Measurements from ENCODE around the gene AKR1B15. TPM values are rescaled to one million over a fixed set of nuclear protein-coding genes. Genes with fewer than 3 reads are reported as not detected.

AKR1B15 gene
- not detected for total RNA-seq (2021; fragmentation: NEBNext Ultra II Directional; extraction: Animal tissue kit (Norgen Biotek cat#: 25700))
- long read RNA-seq = 0 reads

GRCh38 chr7:134548877-134549276 lies at the start of gene AKR1B15:
Gene AKR1B15 (plus strand): TSS chr7:134549110. CDS start chr7:134564620, 15,510 bp downstream.
- no peaks in the 10 kb centered on the region for H3K36me3 Mint-ChIP-seq (ENCODE audit: low read depth)
- H3K27me3 Mint-ChIP-seq (ENCODE audit: insufficient read depth) = peaks cover 28% of the 10 kb centered on the region
- H3K4me3 Mint-ChIP-seq = peak within 1 kb of the TSS; percentile 81; the same call in 1 of the 2 replicates
- peak; percentile 10 for DNase-seq
- H3K27ac Mint-ChIP-seq = no peak within 1 kb of the TSS
- TF ChIP-seq CTCF (IDR thresholded peaks at IDR 0.05) = no peak
- no peaks in the 10 kb centered on the region for H3K9me3 Mint-ChIP-seq
- peaks cover 25% of the 10 kb centered on the region for H3K4me1 Mint-ChIP-seq (ENCODE audit: low read depth)

- Mint-ChIP-seq H3K27me3 (ENCODE audit: insufficient read depth) (peaks cover 4% of the 10 kb centered on the region; the same call in 1 of the 2 replicates), H3K27ac (no peak overlapping the region), H3K9me3 (no peaks in the 10 kb centered on the region), H3K4me1 (ENCODE audit: low read depth) (peaks cover 19% of the 10 kb centered on the region), H3K36me3 (ENCODE audit: low read depth) (no peaks in the 10 kb centered on the region), H3K4me3 (no peak overlapping the region)
- DNase-seq = no peak
- no peak for TF ChIP-seq CTCF (IDR thresholded peaks at IDR 0.05)
These were observed 48.5 kb upstream of the AKR1B15 start for GRCh38 chr7:134500406-134500805.

- Mint-ChIP-seq H3K27ac (no peak overlapping the region), H3K9me3 (no peaks in the 10 kb centered on the region), H3K36me3 (ENCODE audit: low read depth) (no peaks in the 10 kb centered on the region), H3K4me1 (ENCODE audit: low read depth) (peaks cover 19% of the 10 kb centered on the region), H3K4me3 (no peak overlapping the region), H3K27me3 (ENCODE audit: insufficient read depth) (peaks cover 2% of the 10 kb centered on the region; the same call in 1 of the 2 replicates)
- no peak for TF ChIP-seq CTCF (IDR thresholded peaks at IDR 0.05)
- no peak for DNase-seq
These were observed 47.9 kb upstream of the AKR1B15 start for GRCh38 chr7:134500982-134501381.

- no peaks in the 10 kb centered on the region for H3K36me3 Mint-ChIP-seq (ENCODE audit: low read depth)
- TF ChIP-seq CTCF (IDR thresholded peaks at IDR 0.05) = no peak
- H3K27ac Mint-ChIP-seq = no peak overlapping the region
- peaks cover 19% of the 10 kb centered on the region for H3K4me1 Mint-ChIP-seq (ENCODE audit: low read depth)
- peaks cover 4% of the 10 kb centered on the region; the same call in 1 of the 2 replicates for H3K27me3 Mint-ChIP-seq (ENCODE audit: insufficient read depth)
- no peak overlapping the region for H3K4me3 Mint-ChIP-seq
- no peaks in the 10 kb centered on the region for H3K9me3 Mint-ChIP-seq
- DNase-seq = peak; percentile 44
These were observed 46.2 kb upstream of the AKR1B15 start for GRCh38 chr7:134502463-134503371.

GRCh38 chr7:134504660-134505164 lies 44.2 kb upstream of the AKR1B15 start:
- Mint-ChIP-seq H3K9me3 (no peaks in the 10 kb centered on the region), H3K4me3 (no peak overlapping the region), H3K36me3 (ENCODE audit: low read depth) (no peaks in the 10 kb centered on the region), H3K4me1 (ENCODE audit: low read depth) (peaks cover 19% of the 10 kb centered on the region), H3K27me3 (ENCODE audit: insufficient read depth) (peaks cover 4% of the 10 kb centered on the region; the same call in 1 of the 2 replicates), H3K27ac (no peak overlapping the region; the same call in 1 of the 2 replicates)
- no peak for TF ChIP-seq CTCF (IDR thresholded peaks at IDR 0.05)
- DNase-seq = no peak

Data from HFFc6 (cell line).